H9 (cell line): Measurements from ENCODE around the gene ZAP70. TPM values are rescaled to one million over a fixed set of nuclear protein-coding genes. Genes with fewer than 3 reads are reported as not detected.

Source experiments
- DNase-seq: peaks from one replicate; pipeline ENCODE4 v3.0.0-alpha.2; 2017
- H2AFZ ChIP-seq: one replicate; pipeline ENCODE4 v1.6.1; 2013; ENCODE audit warnings: mild to moderate bottlenecking, low read length, control low read depth, moderate library complexity
- H2AK5ac ChIP-seq: 2 replicates; pipeline ENCODE4 v1.6.1; 2013; ENCODE audit warnings: low read length, control low read depth, mixed read lengths; ENCODE audit not compliant: insufficient read length
- H2BK120ac ChIP-seq: one replicate; pipeline ENCODE4 v1.6.1; 2013; ENCODE audit warnings: low read depth, mild to moderate bottlenecking, low read length, control low read depth, inconsistent platforms; ENCODE audit not compliant: poor library complexity, severe bottlenecking
- H2BK12ac ChIP-seq: 2 replicates; pipeline ENCODE4 v1.6.1; 2013; ENCODE audit warnings: low read length, control low read depth, mixed read lengths, low read depth; ENCODE audit not compliant: insufficient read length
- H2BK15ac ChIP-seq: 2 replicates; pipeline ENCODE4 v1.6.1; 2013; ENCODE audit warnings: low read depth, low read length, control low read depth
- H2BK20ac ChIP-seq: one replicate; pipeline ENCODE4 v1.6.1; 2013; ENCODE audit warnings: low read depth, mild to moderate bottlenecking, low read length, control low read depth, inconsistent platforms; ENCODE audit not compliant: poor library complexity, severe bottlenecking
- H2BK5ac ChIP-seq: 2 replicates; pipeline ENCODE4 v1.6.1; 2013; ENCODE audit warnings: low read length, control low read depth, mixed read lengths; ENCODE audit not compliant: insufficient read length
- H3K14ac ChIP-seq: 2 replicates; pipeline ENCODE4 v1.6.1; 2013; ENCODE audit warnings: low read length, control low read depth; ENCODE audit not compliant: insufficient read depth
- H3K18ac ChIP-seq: 2 replicates; pipeline ENCODE4 v1.6.1; 2013; ENCODE audit warnings: low read depth, mild to moderate bottlenecking, mixed read lengths, low read length, control low read depth; ENCODE audit not compliant: insufficient read length
- H3K23ac ChIP-seq: 2 replicates; pipeline ENCODE4 v1.6.1; 2013; ENCODE audit warnings: low read length, control low read depth, mixed read lengths, low read depth; ENCODE audit not compliant: insufficient read length
- H3K23me2 ChIP-seq: 2 replicates; pipeline ENCODE4 v1.6.1; 2013; ENCODE audit warnings: low read depth, mild to moderate bottlenecking, mixed read lengths, low read length, control low read depth; ENCODE audit not compliant: insufficient read length, poor library complexity, severe bottlenecking
- H3K27ac ChIP-seq: 2 replicates; pipeline ENCODE4 v1.5.1; 2013; ENCODE audit warnings: low read length, control low read depth, mixed read lengths, low read depth; ENCODE audit not compliant: insufficient read length
- H3K27me3 ChIP-seq: 2 replicates; pipeline ENCODE4 v1.6.1; 2013; ENCODE audit warnings: low read length, control low read depth, inconsistent platforms; ENCODE audit not compliant: insufficient read depth
- H3K4ac ChIP-seq: 2 replicates; pipeline ENCODE4 v1.6.1; 2013; ENCODE audit warnings: low read depth, mild to moderate bottlenecking, control low read depth, inconsistent platforms, low read length, moderate library complexity
- H3K4me1 ChIP-seq: 2 replicates; pipeline ENCODE4 v1.6.1; 2013; ENCODE audit warnings: low read length, control low read depth, inconsistent platforms; ENCODE audit not compliant: insufficient read depth
- H3K4me2 ChIP-seq: 2 replicates; pipeline ENCODE4 v1.6.1; 2013; ENCODE audit warnings: low read length, control low read depth, mixed read lengths; ENCODE audit not compliant: insufficient read length, insufficient read depth
- H3K56ac ChIP-seq: 2 replicates; pipeline ENCODE4 v1.6.1; 2013; ENCODE audit warnings: low read depth, mild to moderate bottlenecking, mixed read lengths, low read length, control low read depth; ENCODE audit not compliant: insufficient read length
- H3K79me1 ChIP-seq: 2 replicates; pipeline ENCODE4 v1.6.1; 2013; ENCODE audit warnings: low read depth, mild to moderate bottlenecking, moderate library complexity, low read length, control low read depth, inconsistent platforms; ENCODE audit not compliant: insufficient read depth, poor library complexity, severe bottlenecking
- H3K79me2 ChIP-seq: 2 replicates; pipeline ENCODE4 v1.6.1; 2013; ENCODE audit warnings: low read length, control low read depth, inconsistent platforms; ENCODE audit not compliant: insufficient read depth
- H3K9ac ChIP-seq: 2 replicates; pipeline ENCODE4 v1.6.1; 2013; ENCODE audit warnings: low read length, control low read depth, mixed read lengths; ENCODE audit not compliant: insufficient read length; ENCODE audit errors: extremely low read depth
- H3K9me3 ChIP-seq: one replicate; pipeline ENCODE4 v1.6.1; 2013; ENCODE audit warnings: low read depth, low read length, inconsistent platforms; ENCODE audit not compliant: control insufficient read depth
- H3T11ph ChIP-seq: one replicate; pipeline ENCODE4 v1.6.1; 2013; ENCODE audit warnings: mild to moderate bottlenecking, low read length, control low read depth, inconsistent platforms
- H4K20me1 ChIP-seq: one replicate; pipeline ENCODE4 v1.6.1; 2013; ENCODE audit not compliant: control insufficient read depth, insufficient read length, insufficient read depth
- H4K5ac ChIP-seq: 2 replicates; pipeline ENCODE4 v1.6.1; 2013; ENCODE audit warnings: low read depth, mild to moderate bottlenecking, mixed read lengths, low read length, control low read depth; ENCODE audit not compliant: insufficient read length
- H4K8ac ChIP-seq: replicated peaks from 2 replicates; pipeline ENCODE4 v1.6.1; 2013; ENCODE audit warnings: low read length, control low read depth, mixed read lengths, low read depth; ENCODE audit not compliant: insufficient read length
- H4K91ac ChIP-seq: 2 replicates; pipeline ENCODE4 v1.6.1; 2013; ENCODE audit warnings: low read depth, mild to moderate bottlenecking, moderate library complexity, mixed read lengths, low read length, control low read depth; ENCODE audit not compliant: insufficient read length
- H3K27ac Mint-ChIP-seq, 3 experiments: 2 replicates in 2 of 3; 3 replicates in 1 of 3; pipeline ENCODE4 v1.8.0; 2020 to 2021; ENCODE audit warnings: mixed read lengths in 3 of 3, mild to moderate bottlenecking in 1 of 3, moderate library complexity in 1 of 3
- H3K27me3 Mint-ChIP-seq: 2 replicates; pipeline ENCODE4 v1.8.0; 2021; ENCODE audit warnings: low read depth, mild to moderate bottlenecking, moderate library complexity, mixed read lengths
- H3K36me3 Mint-ChIP-seq, 3 experiments: 2 replicates in 2 of 3; 3 replicates in 1 of 3; pipeline ENCODE4 v1.8.0; 2020 to 2021; ENCODE audit warnings: low read depth in 3 of 3, mixed read lengths in 3 of 3; ENCODE audit not compliant: insufficient read depth in 1 of 3
- H3K4me1 Mint-ChIP-seq, 2 experiments: 2 replicates each; pipeline ENCODE4 v1.8.0; 2020; ENCODE audit warnings: mixed read lengths in 2 of 2
- H3K4me3 Mint-ChIP-seq, 2 experiments: 2 replicates in 1 of 2; 3 replicates in 1 of 2; pipeline ENCODE4 v1.8.0; 2020 to 2021; ENCODE audit warnings: mild to moderate bottlenecking in 2 of 2, mixed read lengths in 2 of 2, moderate library complexity in 1 of 2
- H3K9me3 Mint-ChIP-seq, 2 experiments: 2 replicates in 1 of 2; 3 replicates in 1 of 2; pipeline ENCODE4 v1.8.0; 2020; ENCODE audit warnings: mild to moderate bottlenecking in 2 of 2, mixed read lengths in 2 of 2, moderate library complexity in 1 of 2
- CTCF ChIP-seq: fragments of 200-600 bp; sonication (generic); conservative IDR thresholded peaks from 3 replicates; pipeline ENCODE4 v1.8.0; 2021; ENCODE audit warnings: antibody characterized with exemption, mild to moderate bottlenecking
- WGBS: extraction: QIAGEN DNeasy Blood & Tissue Kit; methylation state at CpG from one replicate; pipeline ENCODE4 v1.1.7; 2013; ENCODE audit warnings: missing lambda C conversion rate, low lambda C conversion rate, mixed read lengths; ENCODE audit not compliant: insufficient read length; ENCODE audit errors: extremely low coverage; 5-methylcytosine and 5-hydroxymethylcytosine counted together
- total RNA-seq: library from RNA; stranded (reverse); gene quantifications from 2 replicates; pipeline ENCODE4 v1.2.1, GENCODE V29; 2021

ZAP70 gene
- total RNA-seq, 1 experiment from 2014 or later = 0.24 TPM

- Mint-ChIP-seq H3K4me1 (peaks cover 22 to 26% of the 10 kb centered on the region in 2 experiments), H3K36me3 (no peaks in the 10 kb centered on the region), H3K4me3 (no peak overlapping the region), H3K9me3 (no peaks in the 10 kb centered on the region; a peak in 2 of 5 replicates), H3K27me3 (peaks cover 4% of the 10 kb centered on the region), H3K27ac (no peak overlapping the region; a peak in 1 of 7 replicates)
- Histone ChIP-seq H3K18ac (no peak overlapping the region), H3K79me2 (no peaks in the 10 kb centered on the region), H3K23me2 (no peaks in the 10 kb centered on the region), H3K4me2 (no peak overlapping the region), H2BK20ac (no peak overlapping the region), H3K4me1 (no peaks in the 10 kb centered on the region), H2AFZ (no peak overlapping the region), H4K5ac (no peak overlapping the region), H3K9ac (no peak overlapping the region), H2BK120ac (no peak overlapping the region), H3K4ac (no peak overlapping the region), H3K9me3 (no peaks in the 10 kb centered on the region), H2AK5ac (no peak overlapping the region), H4K20me1 (no peaks in the 10 kb centered on the region), H3K56ac (no peak overlapping the region), H3K23ac (no peak overlapping the region), H3K27ac (no peak overlapping the region), H3K14ac (no peak overlapping the region), H3K79me1 (no peaks in the 10 kb centered on the region), H3T11ph (no peak overlapping the region), H4K91ac (no peak overlapping the region), H2BK15ac (no peak overlapping the region), H2BK12ac (no peak overlapping the region), H3K27me3 (no peaks in the 10 kb centered on the region), H2BK5ac (no peak overlapping the region), H4K8ac (no peak overlapping the region)
- TF ChIP-seq CTCF = no peak
- no CpG with 5 or more reads among the region's 5 CpGs for WGBS
- peak; percentile 28 for DNase-seq
Observed at GRCh38 chr2:97695744-97696143, 17.6 kb upstream of the ZAP70 start.
